GM12878 (cell line): Measurements from ENCODE around the gene RAF1. TPM values are rescaled to one million over a fixed set of nuclear protein-coding genes. Genes with fewer than 3 reads are reported as not detected.
"Not testable (repeated sequence)": the region's sequence is repeated elsewhere in the genome, so short reads cannot be mapped to it uniquely, and the experiment has no call there.

ENCODE experiments used
- ATAC-seq: fragments of 200-7000 bp; cut with Tn5 transposase; 3 replicates; pipeline ENCODE4 v1.9.1; 2020; ENCODE audit warnings: mild to moderate bottlenecking, moderate library complexity
- BruUV-seq: library from RNA; stranded (reverse); fragments of 400-500 nt; replicated peaks from 2 replicates; lab custom pipeline; 2021; lab: Mats Ljungman, UMichigan
- CTCF ChIA-PET: fragments of 300-600 bp; sonication (Branson Sonifier 250); formaldehyde crosslinking; extraction: SDS; loops from one replicate; lab custom pipeline; 2021; ENCODE audit warnings: inconsistent platforms; lab: Yijun Ruan, JAX
- POLR2A ChIA-PET: fragments of 350-600 bp; formaldehyde crosslinking; extraction: SDS; loops from one replicate; lab custom pipeline; 2021; ENCODE audit warnings: inconsistent platforms; lab: Charles Lee
- RAD21 ChIA-PET: fragments of 300-600 bp; sonication (Branson Sonifier 250); formaldehyde crosslinking; loops from one replicate; lab custom pipeline; 2023; ENCODE audit warnings: antibody characterized with exemption; ENCODE audit not compliant: unreplicated experiment; lab: Charles Lee
- SMC1A ChIA-PET: fragments of 300-600 bp; sonication (Branson Sonifier 250); formaldehyde crosslinking; loops from one replicate; lab custom pipeline; 2023; ENCODE audit not compliant: unreplicated experiment, uncharacterized antibody; lab: Charles Lee
- DNase-seq: peaks from one replicate; pipeline ENCODE4 v3.0.0-alpha.2; 2011; ENCODE audit warnings: low read depth, low spot score
- FAIRE-seq: peaks from 3 replicates; lab custom pipeline; 2011; peaks lifted over from hg19 to GRCh38; lab: Jason Lieb, UNC
- H2AFZ ChIP-seq: 2 replicates; pipeline ENCODE4 v1.6.0; 2011; ENCODE audit warnings: low read depth, low read length, control low read depth; ENCODE audit not compliant: control insufficient read depth
- H3K27ac ChIP-seq: 2 replicates; pipeline ENCODE4 v1.5.1; 2011; ENCODE audit warnings: control low read depth; ENCODE audit not compliant: control insufficient read depth, insufficient read depth
- H3K27me3 ChIP-seq, 2 experiments: replicated peaks in 1 of 2; 2 replicates each; pipeline versions ENCODE4 v1.6.0 to v1.6.1; 2011; ENCODE audit warnings: low read length in 1 of 2; ENCODE audit not compliant: control insufficient read depth in 2 of 2, insufficient read depth in 2 of 2
- H3K36me3 ChIP-seq, 2 experiments: 2 replicates each; pipeline ENCODE4 v1.5.1; 2011; ENCODE audit warnings: low read length in 1 of 2; ENCODE audit not compliant: control insufficient read depth in 2 of 2, insufficient read depth in 2 of 2
- H3K4me1 ChIP-seq: 2 replicates; pipeline ENCODE4 v1.6.1; 2011; ENCODE audit warnings: mild to moderate bottlenecking, low read length, moderate library complexity, mixed read lengths; ENCODE audit not compliant: control insufficient read depth, insufficient read depth
- H3K4me2 ChIP-seq: 2 replicates; pipeline ENCODE4 v1.6.0; 2011; ENCODE audit warnings: control low read depth; ENCODE audit not compliant: control insufficient read depth, insufficient read depth
- H3K4me3 ChIP-seq: fragments of 200-600 bp; sonication (generic); 2 replicates; pipeline ENCODE4 v1.5.1; 2016
- H3K79me2 ChIP-seq: 2 replicates; pipeline ENCODE4 v1.6.0; 2011; ENCODE audit warnings: low read length; ENCODE audit not compliant: control insufficient read depth, insufficient read depth
- H3K9ac ChIP-seq: 2 replicates; pipeline ENCODE4 v1.8.0; 2011; ENCODE audit warnings: low read length, control low read depth, mixed read lengths; ENCODE audit not compliant: control insufficient read depth, insufficient read depth
- H3K9me3 ChIP-seq: replicated peaks from 3 replicates; pipeline ENCODE4 v1.5.1; 2011; ENCODE audit warnings: mild to moderate bottlenecking, low read length; ENCODE audit not compliant: control insufficient read depth, insufficient read depth
- H4K20me1 ChIP-seq: 2 replicates; pipeline ENCODE4 v1.6.0; 2011; ENCODE audit not compliant: control insufficient read depth, insufficient read depth
- CBFB ChIP-seq: IDR thresholded peaks from 2 replicates; pipeline ENCODE4 v1.6.1; 2016; ENCODE audit warnings: antibody characterized with exemption, low read depth
- CHD4 ChIP-seq: fragments of 200-600 bp; sonication (generic); IDR thresholded peaks from 2 replicates; pipeline ENCODE4 v1.6.1; 2016; ENCODE audit warnings: mild to moderate bottlenecking
- KDM1A ChIP-seq: fragments of 200-600 bp; sonication (generic); IDR thresholded peaks from 2 replicates; pipeline ENCODE4 v1.6.1; 2016; ENCODE audit warnings: borderline replicate concordance
- MXI1 ChIP-seq: fragments of 150-350 bp; IDR thresholded peaks from 2 replicates; pipeline ENCODE4 v1.6.1; 2011; ENCODE audit warnings: low read depth, mild to moderate bottlenecking, inconsistent platforms, low read length, improper control_type of control experiment
- RAD21 ChIP-seq: IDR thresholded peaks from 2 replicates; pipeline ENCODE4 v1.6.1; 2011; ENCODE audit warnings: mild to moderate bottlenecking, low read depth, low read length, moderate library complexity; ENCODE audit not compliant: insufficient read depth
- RAD51 ChIP-seq: fragments of 450-650 bp; IDR thresholded peaks from 2 replicates; pipeline ENCODE4 v1.6.1; 2016; ENCODE audit warnings: moderate library complexity, mild to moderate bottlenecking, inconsistent platforms
- WGBS: methylation state at CpG from one replicate; pipeline ENCODE4 v1.1.6; 2016; ENCODE audit warnings: low lambda C conversion rate; ENCODE audit not compliant: insufficient replicate concordance, insufficient coverage; ENCODE audit errors: missing lambda C conversion rate; 5-methylcytosine and 5-hydroxymethylcytosine counted together
- in situ Hi-C: fragments of 300-500 bp; cut with MboI; formaldehyde crosslinking; loops from 9 replicates; pipeline ENCODE4 v1.14.3; 2018; ENCODE audit warnings: mixed read lengths
- intact Hi-C: fragments of 100-400 bp; cut with micrococcal nuclease; formaldehyde crosslinking; loops from one replicate; pipeline ENCODE4 v1.14.2; 2022; ENCODE audit not compliant: unreplicated experiment
- polyA plus RNA-seq, 11 experiments: library from polyadenylated mRNA; depleted of rRNA in 4 of 11; unstranded in 6 of 11; stranded (reverse) in 5 of 11; fragments of >200 nt; fragmentation: Nextera tagmentation in 4 of 11; fragmentation: Illumina TruSeq in 1 of 11; extraction: Ambion mirVana in 4 of 11; extraction: Trizol in 1 of 11; gene quantifications; 1 replicate in 1 of 11; 2 replicates in 10 of 11; pipeline versions ENCODE4 v1.2.1 to v1.2.3, GENCODE V29; 2011 to 2016; ENCODE audit warnings: inconsistent platforms in 2 of 11, missing spikeins in 2 of 11, low read depth in 1 of 11
- total RNA-seq, 4 experiments: library from RNA; depleted of rRNA in 3 of 4; stranded (reverse); fragments of >200 nt in 3 of 4; fragmentation: Illumina TruSeq in 1 of 4; extraction: Trizol in 1 of 4; gene quantifications; 2 replicates each; pipeline versions ENCODE4 v1.2.1 to v1.2.3, GENCODE V29; 2013 to 2021
- TF ChIP-seq, protein P1 (sequence below): fragments of 450-650 bp; formaldehyde crosslinking; IDR thresholded peaks from 2 replicates; pipeline ENCODE4 v1.4.0; 2022; ENCODE audit warnings: mild to moderate bottlenecking, moderate library complexity
- TF ChIP-seq, protein P2 (sequence below): fragments of 150-350 bp; IDR thresholded peaks from 2 replicates; pipeline ENCODE4 v1.6.1; 2016; ENCODE audit warnings: low read depth, low read length

RAF1 gene
- total and polyA plus RNA-seq, 10 of the 15 experiments (the other 5 are each of a cell fraction or from before 2014, with no cell fraction given): 20.4 to 151 (median 77.8) TPM

GRCh38 chr3:12624964-12625363 lies 39.0 kb downstream of the RAF1 start:
- H3K27ac ChIP-seq, H3K9me3 ChIP-seq, FAIRE-seq, DNase-seq, BruUV-seq, H3K9ac ChIP-seq, H3K4me3 ChIP-seq, RAD21 ChIA-PET, H2AFZ ChIP-seq, H4K20me1 ChIP-seq, ATAC-seq, H3K4me2 ChIP-seq, in situ Hi-C loops, H3K36me3 ChIP-seq, H3K27me3 ChIP-seq: not testable (repeated sequence)
- ChIA-PET POLR2A (interaction anchor here (1.2 kb wide), 1 partner anchor 478 kb away, joined by 8 read pairs; no protein-coding TSS in a partner anchor), SMC1A (interaction anchor here (0.7 to 2.1 kb wide), 3 partner anchors 8 to 35 kb away, joined by 3 to 9 read pairs (median 4); no protein-coding TSS in a partner anchor), CTCF (interaction anchor here (0.6 to 1.3 kb wide), 6 partner anchors 17 to 99 kb away, joined by 3 to 6 read pairs (median 3); no protein-coding TSS in a partner anchor)
- 95% methylated on average over 3 of the region's 3 CpGs for WGBS
- Histone ChIP-seq H3K4me1 (peaks cover 20% of the 10 kb centered on the region), H3K79me2 (peaks cover 87% of the 10 kb centered on the region)
- intact Hi-C loops: loop anchor here (5.0 kb wide), 1 partner anchor 37 kb away; the partner anchor contains the start of gene RAF1

DNA sequence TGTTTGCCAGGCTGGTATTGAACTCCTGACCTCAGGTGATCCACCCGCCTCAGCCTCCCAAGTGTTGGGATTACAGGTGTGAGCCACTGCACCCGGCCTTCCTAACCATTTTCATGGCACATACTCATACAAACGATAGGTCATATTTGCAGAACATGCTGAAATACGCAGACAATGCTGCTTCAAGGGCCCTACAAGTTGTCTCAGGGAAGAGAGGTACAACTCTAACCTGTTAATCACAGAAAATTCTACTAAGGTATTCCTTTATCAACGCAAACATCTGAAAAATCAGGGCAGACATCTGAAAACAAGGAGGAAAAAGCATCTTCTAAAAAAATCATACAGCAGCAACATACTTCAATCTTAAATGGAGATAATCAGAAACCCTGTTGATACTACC lies 39.9 kb downstream of the RAF1 start:
- TF ChIP-seq MXI1 (no peak), CHD4 (no peak), KDM1A (no peak), CBFB (no peak), RAD21 (no peak), RAD51 (no peak)
- TF ChIP-seq, protein P1, sequence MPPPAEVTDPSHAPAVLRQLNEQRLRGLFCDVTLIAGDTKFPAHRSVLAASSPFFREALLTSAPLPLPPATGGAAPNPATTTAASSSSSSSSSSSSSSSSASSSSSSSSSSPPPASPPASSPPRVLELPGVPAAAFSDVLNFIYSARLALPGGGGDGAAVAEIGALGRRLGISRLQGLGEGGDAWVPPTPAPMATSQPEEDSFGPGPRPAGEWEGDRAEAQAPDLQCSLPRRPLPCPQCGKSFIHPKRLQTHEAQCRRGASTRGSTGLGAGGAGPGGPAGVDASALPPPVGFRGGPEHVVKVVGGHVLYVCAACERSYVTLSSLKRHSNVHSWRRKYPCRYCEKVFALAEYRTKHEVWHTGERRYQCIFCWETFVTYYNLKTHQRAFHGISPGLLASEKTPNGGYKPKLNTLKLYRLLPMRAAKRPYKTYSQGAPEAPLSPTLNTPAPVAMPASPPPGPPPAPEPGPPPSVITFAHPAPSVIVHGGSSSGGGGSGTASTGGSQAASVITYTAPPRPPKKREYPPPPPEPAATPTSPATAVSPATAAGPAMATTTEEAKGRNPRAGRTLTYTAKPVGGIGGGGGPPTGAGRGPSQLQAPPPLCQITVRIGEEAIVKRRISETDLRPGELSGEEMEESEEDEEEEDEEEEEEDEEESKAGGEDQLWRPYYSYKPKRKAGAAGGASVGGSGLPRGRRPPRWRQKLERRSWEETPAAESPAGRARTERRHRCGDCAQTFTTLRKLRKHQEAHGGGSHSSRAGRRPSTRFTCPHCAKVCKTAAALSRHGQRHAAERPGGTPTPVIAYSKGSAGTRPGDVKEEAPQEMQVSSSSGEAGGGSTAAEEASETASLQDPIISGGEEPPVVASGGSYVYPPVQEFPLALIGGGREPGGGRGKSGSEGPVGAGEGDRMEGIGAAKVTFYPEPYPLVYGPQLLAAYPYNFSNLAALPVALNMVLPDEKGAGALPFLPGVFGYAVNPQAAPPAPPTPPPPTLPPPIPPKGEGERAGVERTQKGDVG (CRISPR knock-in tag): no peak
- TF ChIP-seq, protein P2, sequence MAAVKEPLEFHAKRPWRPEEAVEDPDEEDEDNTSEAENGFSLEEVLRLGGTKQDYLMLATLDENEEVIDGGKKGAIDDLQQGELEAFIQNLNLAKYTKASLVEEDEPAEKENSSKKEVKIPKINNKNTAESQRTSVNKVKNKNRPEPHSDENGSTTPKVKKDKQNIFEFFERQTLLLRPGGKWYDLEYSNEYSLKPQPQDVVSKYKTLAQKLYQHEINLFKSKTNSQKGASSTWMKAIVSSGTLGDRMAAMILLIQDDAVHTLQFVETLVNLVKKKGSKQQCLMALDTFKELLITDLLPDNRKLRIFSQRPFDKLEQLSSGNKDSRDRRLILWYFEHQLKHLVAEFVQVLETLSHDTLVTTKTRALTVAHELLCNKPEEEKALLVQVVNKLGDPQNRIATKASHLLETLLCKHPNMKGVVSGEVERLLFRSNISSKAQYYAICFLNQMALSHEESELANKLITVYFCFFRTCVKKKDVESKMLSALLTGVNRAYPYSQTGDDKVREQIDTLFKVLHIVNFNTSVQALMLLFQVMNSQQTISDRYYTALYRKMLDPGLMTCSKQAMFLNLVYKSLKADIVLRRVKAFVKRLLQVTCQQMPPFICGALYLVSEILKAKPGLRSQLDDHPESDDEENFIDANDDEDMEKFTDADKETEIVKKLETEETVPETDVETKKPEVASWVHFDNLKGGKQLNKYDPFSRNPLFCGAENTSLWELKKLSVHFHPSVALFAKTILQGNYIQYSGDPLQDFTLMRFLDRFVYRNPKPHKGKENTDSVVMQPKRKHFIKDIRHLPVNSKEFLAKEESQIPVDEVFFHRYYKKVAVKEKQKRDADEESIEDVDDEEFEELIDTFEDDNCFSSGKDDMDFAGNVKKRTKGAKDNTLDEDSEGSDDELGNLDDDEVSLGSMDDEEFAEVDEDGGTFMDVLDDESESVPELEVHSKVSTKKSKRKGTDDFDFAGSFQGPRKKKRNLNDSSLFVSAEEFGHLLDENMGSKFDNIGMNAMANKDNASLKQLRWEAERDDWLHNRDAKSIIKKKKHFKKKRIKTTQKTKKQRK: no peak
- DNase-seq (no peak), FAIRE-seq (no peak), ATAC-seq (no peak)
- no peak overlapping the region for H3K4me2 ChIP-seq
- POLR2A ChIA-PET: no interaction called here
- RAD21 ChIA-PET: no interaction called here
- H3K9me3 ChIP-seq: no peaks in the 10 kb centered on the region; the same call in 2 of the 3 replicates
- H3K4me3 ChIP-seq: no peak overlapping the region
- H3K4me1 ChIP-seq: peaks cover 20% of the 10 kb centered on the region
- SMC1A ChIA-PET: interaction anchor here (1.5 to 4.2 kb wide), 4 partner anchors 9 to 37 kb away, joined by 4 to 35 read pairs (median 7); no protein-coding TSS in a partner anchor
- no peaks in the 10 kb centered on the region; a peak in 2 of 4 replicates for H3K36me3 ChIP-seq
- H2AFZ ChIP-seq: no peak overlapping the region
- no peak overlapping the region for H3K9ac ChIP-seq
- intact Hi-C loops: no loop called here
- peaks cover 82% of the 10 kb centered on the region for H3K79me2 ChIP-seq
- no peak overlapping the region for H3K27ac ChIP-seq
- 93% methylated on average over 5 of the region's 5 CpGs for WGBS
- no peaks in the 10 kb centered on the region for H3K27me3 ChIP-seq
- H4K20me1 ChIP-seq: no peaks in the 10 kb centered on the region
- BruUV-seq: no TSS peak
- CTCF ChIA-PET: interaction anchor here (0.6 to 1.3 kb wide), 4 partner anchors 20 to 100 kb away, joined by 3 to 5 read pairs (median 3); no protein-coding TSS in a partner anchor
- in situ Hi-C loops: no loop called here
